Muscle of leg (tissue), 11 donors: Measurements from ENCODE around the gene ACY1. TPM values are rescaled to one million over a fixed set of nuclear protein-coding genes. Genes with fewer than 3 reads are reported as not detected.

ENCODE experiments used
- DNase-seq: peaks from one replicate; pipeline ENCODE4 v3.0.0; 2013
- H3K27ac ChIP-seq: one replicate; pipeline ENCODE4 v1.5.1; 2013; ENCODE audit warnings: mild to moderate bottlenecking, low read length, control low read depth
- H3K27me3 ChIP-seq: one replicate; pipeline ENCODE4 v1.6.1; 2013; ENCODE audit warnings: low read length; ENCODE audit not compliant: control insufficient read depth, insufficient read depth
- H3K36me3 ChIP-seq: one replicate; pipeline ENCODE4 v1.6.1; 2013; ENCODE audit warnings: low read length; ENCODE audit not compliant: control insufficient read depth, insufficient read depth
- H3K4me1 ChIP-seq: one replicate; pipeline ENCODE4 v1.6.1; 2013; ENCODE audit warnings: low read length; ENCODE audit not compliant: control insufficient read depth, insufficient read depth
- H3K4me3 ChIP-seq: one replicate; pipeline ENCODE4 v1.5.1; 2013; ENCODE audit warnings: low read length, control low read depth
- H3K9me3 ChIP-seq: replicated peaks from 2 replicates; pipeline ENCODE4 v1.6.1; 2013; ENCODE audit warnings: low read depth, low read length; ENCODE audit not compliant: control insufficient read depth
- WGBS: methylation state at CpG from one replicate; pipeline ENCODE4 v1.1.5; 2013; ENCODE audit warnings: missing lambda C conversion rate; ENCODE audit not compliant: insufficient coverage; 5-methylcytosine and 5-hydroxymethylcytosine counted together
- polyA plus RNA-seq, 8 donors: library from polyadenylated mRNA; unstranded; fragments of 120-200 nt; gene quantifications; one replicate each; pipeline versions ENCODE4 v1.2.1 to v1.2.3, GENCODE V29; 2013; ENCODE audit warnings: inconsistent platforms in 1 of 8, low replicate concordance in 1 of 8; ENCODE audit not compliant: insufficient read length in 8 of 8, insufficient read depth in 1 of 8
- total RNA-seq: library from RNA; stranded (reverse); fragments of 120-200 nt; gene quantifications from one replicate; pipeline ENCODE4 v1.2.4, GENCODE V29; 2013

The ACY1 gene
- total and polyA plus RNA-seq, 9 donors = 10.2 to 20.7 (median 13.8) TPM

GRCh38 chr3:52034651-52035050, 51.3 kb downstream of the ACY1 start:
- no peak for DNase-seq

DNA sequence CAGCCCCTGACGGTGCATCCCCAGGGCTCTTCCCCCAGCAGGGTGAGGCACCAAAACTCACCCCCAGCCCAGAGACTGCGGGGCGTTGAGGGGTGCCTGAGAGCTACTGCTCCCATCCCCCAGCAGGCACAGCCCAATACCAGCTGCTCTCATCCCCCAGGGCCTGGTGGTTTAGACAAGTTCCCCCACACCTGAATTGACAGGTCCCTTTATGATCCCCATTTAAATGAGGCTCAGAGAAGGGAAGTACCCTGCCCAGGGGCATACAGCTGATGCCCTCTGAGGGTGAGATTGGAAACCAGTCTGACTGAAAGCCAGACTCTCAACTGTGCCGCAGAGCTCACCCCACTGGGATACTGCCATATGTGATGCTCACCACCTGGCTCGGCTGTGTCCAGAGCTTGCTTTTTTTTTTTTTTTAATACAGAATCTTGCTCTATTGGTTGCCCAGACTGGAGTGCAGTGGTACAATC, 52.9 kb downstream of the ACY1 start:
- H3K9me3 ChIP-seq = no peaks in the 10 kb centered on the region
- H3K27ac ChIP-seq = no peak overlapping the region
- no peak overlapping the region for H3K4me3 ChIP-seq
- H3K4me1 ChIP-seq = peaks cover 55% of the 10 kb centered on the region
- no peak for DNase-seq
- H3K36me3 ChIP-seq = no peaks in the 10 kb centered on the region
- no peaks in the 10 kb centered on the region for H3K27me3 ChIP-seq
- 80% methylated on average over 1 of the region's 5 CpGs for WGBS

More at GRCh38 chr3:52034651-52035050, 51.3 kb downstream of the ACY1 start:
- Histone ChIP-seq H3K9me3 (no peaks in the 10 kb centered on the region), H3K36me3 (no peaks in the 10 kb centered on the region), H3K27me3 (no peaks in the 10 kb centered on the region), H3K4me3 (no peak overlapping the region), H3K27ac (no peak overlapping the region), H3K4me1 (peaks cover 51% of the 10 kb centered on the region)
- 83% methylated on average over 3 of the region's 3 CpGs for WGBS

- peaks cover 55% of the 10 kb centered on the region for H3K4me1 ChIP-seq
- no peaks in the 10 kb centered on the region for H3K36me3 ChIP-seq
- no peak for DNase-seq
- H3K9me3 ChIP-seq = no peaks in the 10 kb centered on the region
- no peak overlapping the region for H3K4me3 ChIP-seq
- 16% methylated on average over 3 of the region's 5 CpGs for WGBS
- no peak overlapping the region for H3K27ac ChIP-seq
- H3K27me3 ChIP-seq = no peaks in the 10 kb centered on the region
Observed at GRCh38 chr3:52036829-52037228, 53.5 kb downstream of the ACY1 start.

DNA sequence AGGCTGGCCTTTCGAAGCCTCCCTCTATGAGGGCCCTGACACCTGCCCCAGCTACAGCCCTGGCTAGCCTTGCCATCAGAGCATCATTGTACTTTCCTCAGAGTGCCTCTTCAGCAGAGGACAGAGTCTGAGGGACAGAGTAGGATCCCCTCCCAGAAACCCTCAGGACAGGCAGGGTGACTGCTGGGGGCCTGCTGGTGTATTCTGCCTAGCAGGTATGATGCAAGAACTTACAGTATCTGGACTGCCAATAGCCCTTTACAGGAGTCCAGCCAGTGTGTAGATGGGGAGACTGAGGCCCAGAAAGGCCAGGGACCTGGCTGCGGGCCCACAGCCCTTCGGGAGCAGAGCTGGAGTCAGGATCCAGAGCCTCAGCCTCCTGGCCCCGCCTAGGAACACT, 54.0 kb downstream of the ACY1 start:
- H3K9me3 ChIP-seq = no peaks in the 10 kb centered on the region
- WGBS = 79% methylated on average over 3 of the region's 4 CpGs
- H3K4me1 ChIP-seq = peaks cover 51% of the 10 kb centered on the region
- H3K4me3 ChIP-seq = no peak overlapping the region
- no peak for DNase-seq
- no peaks in the 10 kb centered on the region for H3K27me3 ChIP-seq
- no peaks in the 10 kb centered on the region for H3K36me3 ChIP-seq
- H3K27ac ChIP-seq = no peak overlapping the region

DNA sequence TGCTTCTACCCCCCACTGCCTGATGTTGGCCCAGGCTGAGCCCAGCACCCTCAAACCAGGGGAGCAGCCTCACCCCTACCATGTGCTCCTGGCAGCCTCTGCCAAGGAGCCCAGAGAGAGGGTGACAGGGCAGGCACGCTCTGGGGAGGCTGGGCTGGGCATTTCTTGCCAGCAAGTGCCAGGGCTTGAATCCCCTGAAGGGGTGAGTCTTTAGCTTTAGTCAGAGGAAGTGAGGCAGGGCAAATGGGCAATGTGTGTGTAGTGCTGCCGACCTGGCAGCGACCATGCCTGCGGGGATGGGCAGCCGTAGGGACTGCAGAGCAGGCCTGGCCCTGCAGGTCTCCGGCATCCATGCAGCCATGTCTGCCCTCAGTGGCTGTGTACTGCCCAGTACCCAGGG, 54.9 kb downstream of the ACY1 start:
- Histone ChIP-seq H3K9me3 (no peaks in the 10 kb centered on the region), H3K27ac (no peak overlapping the region), H3K4me3 (no peak overlapping the region), H3K27me3 (no peaks in the 10 kb centered on the region), H3K4me1 (peaks cover 41% of the 10 kb centered on the region), H3K36me3 (no peaks in the 10 kb centered on the region)
- DNase-seq = no peak
- WGBS = 80% methylated on average over 6 of the region's 6 CpGs

Other genes with a start within 250 kb of the ACY1 start
- gene IQCF6, start 204.3 kb upstream of the ACY1 start, total RNA-seq = not detected
- not detected for gene IQCF6, start 204.3 kb upstream of the ACY1 start, polyA plus RNA-seq
- not detected for gene IQCF2, start 121.9 kb upstream of the ACY1 start, total RNA-seq
- gene IQCF2, start 121.9 kb upstream of the ACY1 start, polyA plus RNA-seq = under 1 TPM in 1 of 8 donors, not detected in 7; 0.30 TPM
- not detected for gene IQCF5, start 107.9 kb upstream of the ACY1 start, total RNA-seq
- gene IQCF5, start 107.9 kb upstream of the ACY1 start, polyA plus RNA-seq = not detected
- gene IQCF1, start 80.2 kb upstream of the ACY1 start, total RNA-seq = not detected
- not detected for gene IQCF1, start 80.2 kb upstream of the ACY1 start, polyA plus RNA-seq
- gene RRP9, start 41.6 kb upstream of the ACY1 start, total RNA-seq = 15.3 TPM
- gene RRP9, start 41.6 kb upstream of the ACY1 start, polyA plus RNA-seq = 10 to 100 TPM; 14.1 to 18.3 (median 16.4) TPM
- gene PARP3, start 41.2 kb upstream of the ACY1 start, total RNA-seq = 5.6 TPM
- gene PARP3, start 41.2 kb upstream of the ACY1 start, polyA plus RNA-seq = 1 to 10 TPM; 5.0 to 8.3 (median 6.3) TPM
- 0.13 TPM for gene GPR62, start 28.2 kb upstream of the ACY1 start, total RNA-seq
- under 1 TPM; 0.18 to 0.59 (median 0.52) TPM for gene GPR62, start 28.2 kb upstream of the ACY1 start, polyA plus RNA-seq
- 48.0 TPM for gene PCBP4, start 16.1 kb upstream of the ACY1 start, total RNA-seq
- 10 to 100 TPM; 61.8 to 91.3 (median 74.4) TPM for gene PCBP4, start 16.1 kb upstream of the ACY1 start, polyA plus RNA-seq
- 11.8 TPM for gene ABHD14B, start 9.5 kb upstream of the ACY1 start, total RNA-seq
- gene ABHD14B, start 9.5 kb upstream of the ACY1 start, polyA plus RNA-seq = 10 to 100 TPM; 18.5 to 30.2 (median 23.6) TPM
- 15.9 TPM for gene ABHD14A, start 8.5 kb upstream of the ACY1 start, total RNA-seq
- 10 to 100 TPM; 11.1 to 17.6 (median 13.8) TPM for gene ABHD14A, start 8.5 kb upstream of the ACY1 start, polyA plus RNA-seq
- 2,497 TPM for gene RPL29, start 12.4 kb downstream of the ACY1 start, total RNA-seq
- gene RPL29, start 12.4 kb downstream of the ACY1 start, polyA plus RNA-seq = 1,000 to 10,000 TPM; 2,610 to 3,484 (median 2,959) TPM
- gene DUSP7, start 73.0 kb downstream of the ACY1 start, total RNA-seq = 14.0 TPM
- gene DUSP7, start 73.0 kb downstream of the ACY1 start, polyA plus RNA-seq = 10 to 100 TPM; 19.2 to 32.5 (median 26.5) TPM
- 3.1 TPM for gene POC1A, start 170.9 kb downstream of the ACY1 start, total RNA-seq
- gene POC1A, start 170.9 kb downstream of the ACY1 start, polyA plus RNA-seq = 1 to 10 TPM; 4.2 to 7.5 (median 5.7) TPM
- 30.4 TPM for gene ALAS1, start 214.6 kb downstream of the ACY1 start, total RNA-seq
- 10 to 100 TPM; 26.4 to 35.4 (median 31.1) TPM for gene ALAS1, start 214.6 kb downstream of the ACY1 start, polyA plus RNA-seq
- 0.09 TPM for gene TLR9, start 242.1 kb downstream of the ACY1 start, total RNA-seq
- gene TLR9, start 242.1 kb downstream of the ACY1 start, polyA plus RNA-seq = under 1 TPM in 7 of 8 donors, not detected in 1; 0.09 to 0.21 (median 0.16) TPM